Measurements from ENCODE around the gene IFIT1.

DNA sequence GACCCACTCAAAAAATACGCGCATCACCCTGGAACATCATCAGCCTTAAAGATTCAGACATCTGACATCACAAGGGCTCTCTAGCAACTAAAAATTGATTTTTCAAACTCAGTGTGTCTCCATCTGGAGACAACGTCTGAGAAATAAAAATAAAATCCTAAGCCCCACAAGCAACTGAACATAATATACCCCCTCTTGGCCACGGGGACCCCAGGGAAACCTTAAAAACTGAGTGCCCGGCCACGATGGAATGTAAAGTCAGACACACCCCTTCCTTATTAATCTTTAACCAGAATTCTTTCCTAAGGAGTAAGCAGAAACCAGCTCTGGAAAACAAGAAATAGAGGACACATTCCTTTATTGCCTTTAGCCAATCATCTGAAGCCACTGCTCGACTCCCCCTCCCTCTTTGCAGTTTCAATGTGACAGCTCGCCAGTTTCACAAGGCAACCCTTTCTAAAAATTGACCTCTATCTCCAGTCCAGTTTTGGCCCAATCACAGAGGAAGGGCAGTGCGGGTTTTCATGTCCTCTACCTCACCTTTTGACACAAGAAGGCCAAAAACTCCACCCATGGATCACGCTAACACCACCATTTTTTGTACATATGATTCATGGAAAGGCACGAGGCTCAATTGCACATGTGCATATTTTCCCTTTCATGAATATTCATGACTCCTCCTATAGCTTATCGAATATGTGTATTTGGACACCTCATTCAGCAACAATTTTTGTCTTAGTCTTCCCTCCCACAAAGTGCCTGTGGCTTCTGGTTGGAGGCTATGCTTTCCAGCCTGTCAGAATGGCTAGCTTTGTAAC lies 40.4 kb upstream of the IFIT1 start:
- TF ChIP-seq, protein P1, sequence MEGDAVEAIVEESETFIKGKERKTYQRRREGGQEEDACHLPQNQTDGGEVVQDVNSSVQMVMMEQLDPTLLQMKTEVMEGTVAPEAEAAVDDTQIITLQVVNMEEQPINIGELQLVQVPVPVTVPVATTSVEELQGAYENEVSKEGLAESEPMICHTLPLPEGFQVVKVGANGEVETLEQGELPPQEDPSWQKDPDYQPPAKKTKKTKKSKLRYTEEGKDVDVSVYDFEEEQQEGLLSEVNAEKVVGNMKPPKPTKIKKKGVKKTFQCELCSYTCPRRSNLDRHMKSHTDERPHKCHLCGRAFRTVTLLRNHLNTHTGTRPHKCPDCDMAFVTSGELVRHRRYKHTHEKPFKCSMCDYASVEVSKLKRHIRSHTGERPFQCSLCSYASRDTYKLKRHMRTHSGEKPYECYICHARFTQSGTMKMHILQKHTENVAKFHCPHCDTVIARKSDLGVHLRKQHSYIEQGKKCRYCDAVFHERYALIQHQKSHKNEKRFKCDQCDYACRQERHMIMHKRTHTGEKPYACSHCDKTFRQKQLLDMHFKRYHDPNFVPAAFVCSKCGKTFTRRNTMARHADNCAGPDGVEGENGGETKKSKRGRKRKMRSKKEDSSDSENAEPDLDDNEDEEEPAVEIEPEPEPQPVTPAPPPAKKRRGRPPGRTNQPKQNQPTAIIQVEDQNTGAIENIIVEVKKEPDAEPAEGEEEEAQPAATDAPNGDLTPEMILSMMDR (IDR thresholded peaks at IDR 0.05), result no peak
- no peak for TF ChIP-seq POLR2A (IDR thresholded peaks at IDR 0.05)
